Mesodermal cell (in vitro differentiated cells): Measurements from ENCODE around the gene NEO1.

Experiments
- H3K27ac ChIP-seq: 2 replicates; pipeline ENCODE4 v1.7.0; 2013; ENCODE audit warnings: mild to moderate bottlenecking, low read depth, low read length, moderate library complexity; ENCODE audit not compliant: severe bottlenecking
- H3K36me3 ChIP-seq: 2 replicates; pipeline ENCODE4 v1.7.1; 2013; ENCODE audit warnings: mild to moderate bottlenecking, low read length, moderate library complexity; ENCODE audit not compliant: control insufficient read depth, insufficient read depth
- H3K4me1 ChIP-seq: one replicate; pipeline ENCODE4 v1.7.1; 2013; ENCODE audit warnings: mild to moderate bottlenecking, low read length; ENCODE audit not compliant: insufficient read depth, control insufficient read depth, poor library complexity, severe bottlenecking
- H3K4me3 ChIP-seq: 2 replicates; pipeline ENCODE4 v1.7.0; 2013; ENCODE audit warnings: low read length, control low read depth, mild to moderate bottlenecking; ENCODE audit not compliant: insufficient read depth, poor library complexity, severe bottlenecking; ENCODE audit errors: extremely low read depth
- H3K9me3 ChIP-seq: 2 replicates; pipeline ENCODE4 v1.7.1; 2013; ENCODE audit warnings: mild to moderate bottlenecking, low read length, moderate library complexity; ENCODE audit not compliant: control insufficient read depth
- whole genome bisulfite sequencing, 2 experiments: methylation state at CpG; one replicate each; pipeline ENCODE4 v1.1.5; 2013; ENCODE audit warnings: missing lambda C conversion rate in 2 of 2; ENCODE audit not compliant: insufficient coverage in 2 of 2; 5-methylcytosine and 5-hydroxymethylcytosine counted together

Gene NEO1

DNA sequence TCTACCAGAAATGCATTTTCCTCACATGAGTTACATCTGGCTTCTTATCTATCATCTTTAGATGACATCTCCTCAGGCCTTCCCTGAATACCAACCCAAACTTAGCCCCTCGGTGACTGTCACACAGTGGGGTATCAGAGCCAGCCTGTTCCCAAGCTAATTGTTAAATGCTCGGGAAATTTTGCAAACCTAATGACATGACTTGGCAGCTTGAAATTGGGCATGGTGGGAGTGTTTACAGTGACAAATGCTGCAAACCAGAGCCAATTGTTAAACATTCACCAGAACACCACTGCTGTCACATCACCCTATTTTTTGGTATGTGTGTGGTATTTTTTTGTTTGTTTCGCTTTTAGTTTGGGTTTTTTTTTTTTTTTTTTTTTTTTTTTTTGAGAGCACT is 185.6 kb downstream of the NEO1 start:
- Histone ChIP-seq H3K36me3 (peaks cover 3% of the 10 kb centered on the region), H3K27ac (peak overlapping the region; percentile 12), H3K9me3 (no peaks in the 10 kb centered on the region), H3K4me3 (no peak overlapping the region), H3K4me1 (peaks cover 18% of the 10 kb centered on the region)
- 8 to 60% methylated on average over 1 to 2 of the region's 3 CpGs for WGBS, 2 experiments

DNA sequence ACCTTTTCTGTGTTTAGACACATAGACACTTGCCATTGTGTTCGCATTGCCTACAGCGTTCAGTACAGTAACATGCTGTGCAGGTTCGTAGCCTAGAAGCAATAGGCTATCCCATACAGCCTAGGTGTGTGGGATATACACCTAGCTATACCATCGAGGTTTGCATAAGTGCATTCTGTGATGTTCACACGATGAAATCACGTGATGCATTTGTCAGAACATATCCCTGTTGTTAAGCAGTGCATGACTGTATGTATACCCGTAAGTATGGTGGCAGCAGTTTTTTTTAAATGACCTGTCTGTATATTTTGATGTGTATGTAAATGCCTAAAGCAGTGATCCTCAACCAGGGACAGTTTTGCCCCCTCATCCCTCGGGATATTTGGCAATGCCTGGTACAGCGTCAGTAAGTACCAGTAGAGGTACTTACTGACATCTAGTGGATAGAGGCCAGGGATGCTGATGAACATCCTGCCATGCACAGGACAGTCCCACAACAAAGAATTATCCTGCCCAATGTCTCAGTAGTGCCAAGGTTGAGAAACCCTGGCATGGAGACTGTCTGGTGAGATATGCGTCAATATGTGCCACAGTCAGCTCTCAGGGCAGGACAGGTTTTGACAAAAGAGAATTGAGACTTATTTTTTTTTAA is 187.4 kb downstream of the NEO1 start:
- Histone ChIP-seq H3K4me3 (no peak overlapping the region), H3K4me1 (peaks cover under 1% of the 10 kb centered on the region), H3K36me3 (peaks cover 9% of the 10 kb centered on the region), H3K9me3 (no peaks in the 10 kb centered on the region), H3K27ac (no peak overlapping the region)
- WGBS, 2 experiments, result 88 to 93% methylated on average over 9 of the region's 10 CpGs

DNA sequence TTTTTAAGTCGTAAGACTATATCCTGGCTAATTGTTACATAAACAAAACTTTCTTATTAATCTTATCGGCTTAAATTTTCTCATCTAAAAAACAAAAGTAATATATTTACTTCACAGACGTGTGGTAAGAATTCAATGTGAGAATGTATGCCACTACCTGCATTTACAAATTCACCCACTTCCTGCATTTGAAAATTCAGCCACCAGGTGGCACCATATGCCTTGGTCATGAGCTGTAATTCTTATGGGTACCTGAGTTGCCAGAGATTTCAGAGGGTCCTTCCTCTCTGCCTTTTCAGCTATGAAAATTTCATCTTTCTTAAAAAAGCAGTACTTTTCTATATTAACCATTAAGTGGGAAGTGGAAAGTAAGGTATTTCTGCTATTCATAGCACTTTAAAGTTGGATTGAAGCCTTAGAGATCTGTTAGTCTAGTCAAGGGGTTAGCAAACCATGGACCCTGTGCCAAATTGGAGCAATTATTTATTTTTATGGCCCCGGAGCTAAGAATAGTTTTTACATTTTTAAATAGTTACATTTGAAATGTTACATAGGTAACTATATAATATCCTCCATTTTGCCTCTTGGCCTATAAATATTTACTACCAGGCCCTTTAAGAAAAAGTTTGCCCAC is 188.7 kb downstream of the NEO1 start:
- Histone ChIP-seq H3K27ac (no peak overlapping the region), H3K36me3 (peaks cover 13% of the 10 kb centered on the region), H3K9me3 (no peaks in the 10 kb centered on the region), H3K4me3 (no peak overlapping the region), H3K4me1 (no peaks in the 10 kb centered on the region)
- no CpG with 5 or more reads among the region's 4 CpGs for WGBS, 2 experiments

DNA sequence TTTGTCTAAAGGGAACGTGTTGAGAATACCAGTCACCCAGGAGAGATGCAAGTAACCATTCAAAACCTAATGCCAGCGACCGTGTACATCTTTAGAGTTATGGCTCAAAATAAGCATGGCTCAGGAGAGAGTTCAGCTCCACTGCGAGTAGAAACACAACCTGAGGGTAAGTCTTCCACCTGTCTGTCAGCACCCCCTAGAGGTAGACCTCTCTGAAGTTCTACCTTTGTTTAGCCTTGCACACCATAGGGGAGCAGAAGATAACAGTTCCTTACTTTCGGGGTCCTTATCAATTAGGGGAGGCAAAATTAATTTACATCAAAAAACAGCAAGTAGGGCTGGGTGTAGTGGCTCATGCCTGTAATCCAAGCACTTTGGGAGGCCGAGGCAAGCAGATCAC is 192.1 kb downstream of the NEO1 start:
- Histone ChIP-seq H3K27ac (no peak overlapping the region), H3K36me3 (peaks cover 37% of the 10 kb centered on the region), H3K4me1 (no peaks in the 10 kb centered on the region), H3K4me3 (no peak overlapping the region), H3K9me3 (no peaks in the 10 kb centered on the region)
- 95 to 100% methylated on average over 3 to 5 of the region's 6 CpGs for whole genome bisulfite sequencing, 2 experiments

DNA sequence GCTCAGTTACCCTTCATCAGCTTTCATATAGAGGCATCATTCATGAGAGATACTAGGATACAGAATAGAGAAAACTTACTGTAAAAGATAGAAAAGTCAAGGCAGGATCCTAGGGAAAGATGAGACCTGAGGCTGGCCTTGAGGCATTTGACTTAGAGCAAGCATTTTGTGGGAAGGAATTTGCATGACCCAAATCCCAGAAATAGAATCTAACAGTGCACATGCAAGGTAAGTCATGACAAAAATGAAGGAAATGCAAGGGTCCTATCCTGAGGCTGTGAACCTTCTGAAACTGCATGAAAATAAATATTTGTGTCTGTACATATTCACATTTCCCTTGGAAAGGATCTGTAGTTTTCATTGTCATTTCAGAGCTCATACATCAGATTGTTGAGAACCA is 194.2 kb downstream of the NEO1 start:
- Histone ChIP-seq H3K36me3 (peaks cover 45% of the 10 kb centered on the region), H3K27ac (no peak overlapping the region), H3K4me1 (no peaks in the 10 kb centered on the region), H3K4me3 (no peak overlapping the region), H3K9me3 (no peaks in the 10 kb centered on the region)

DNA sequence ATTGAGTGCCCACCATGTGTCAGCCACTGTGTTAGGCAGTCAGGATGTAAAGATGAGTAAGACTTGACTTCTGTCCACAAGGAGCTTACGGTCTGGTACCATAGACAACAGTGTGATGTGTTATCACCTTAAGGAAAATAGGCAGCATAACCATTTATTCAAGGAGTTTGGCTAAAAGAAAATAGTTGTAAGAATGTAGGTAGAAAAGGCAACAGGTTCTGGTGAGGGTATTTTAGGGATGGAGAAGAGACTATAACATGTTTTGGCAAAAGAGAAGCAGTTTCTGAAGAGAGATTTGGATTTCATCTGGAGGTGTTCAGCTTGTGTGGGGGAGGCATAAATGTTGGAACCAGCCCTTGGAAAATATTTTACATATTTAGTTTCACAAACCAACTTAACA is 194.6 kb downstream of the NEO1 start:
- H3K27ac ChIP-seq, result no peak overlapping the region
- no peaks in the 10 kb centered on the region for H3K4me1 ChIP-seq
- no peaks in the 10 kb centered on the region for H3K9me3 ChIP-seq
- WGBS, 2 experiments, result 80% methylated on average over 1 of the region's 1 CpG; no CpG with 5 or more reads in 1 of the 2 experiments
- H3K36me3 ChIP-seq, result peaks cover 47% of the 10 kb centered on the region
- no peak overlapping the region for H3K4me3 ChIP-seq

DNA sequence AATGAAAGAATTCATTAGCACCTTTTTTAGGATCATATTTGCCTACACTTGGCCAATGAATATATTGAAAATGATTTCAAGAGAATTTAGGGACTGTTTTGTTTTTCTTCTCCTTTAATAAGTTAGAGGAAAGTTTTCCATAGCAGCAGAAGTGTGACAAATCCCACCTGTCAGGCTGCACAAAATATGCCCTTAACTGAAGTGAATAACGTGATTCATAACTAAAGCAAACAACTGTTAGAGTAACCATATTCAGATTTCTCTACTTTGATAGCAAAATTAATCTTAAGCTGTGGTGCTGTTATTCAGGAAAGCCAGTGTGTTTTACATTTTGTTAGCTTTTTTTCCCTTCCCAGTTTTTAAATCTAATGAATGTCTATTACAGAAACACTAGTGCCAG is 195.1 kb downstream of the NEO1 start:
- Histone ChIP-seq H3K9me3 (no peaks in the 10 kb centered on the region), H3K36me3 (peaks cover 47% of the 10 kb centered on the region), H3K4me1 (no peaks in the 10 kb centered on the region), H3K4me3 (no peak overlapping the region), H3K27ac (no peak overlapping the region)
- WGBS, 2 experiments, result no CpG with 5 or more reads among the region's 1 CpG

DNA sequence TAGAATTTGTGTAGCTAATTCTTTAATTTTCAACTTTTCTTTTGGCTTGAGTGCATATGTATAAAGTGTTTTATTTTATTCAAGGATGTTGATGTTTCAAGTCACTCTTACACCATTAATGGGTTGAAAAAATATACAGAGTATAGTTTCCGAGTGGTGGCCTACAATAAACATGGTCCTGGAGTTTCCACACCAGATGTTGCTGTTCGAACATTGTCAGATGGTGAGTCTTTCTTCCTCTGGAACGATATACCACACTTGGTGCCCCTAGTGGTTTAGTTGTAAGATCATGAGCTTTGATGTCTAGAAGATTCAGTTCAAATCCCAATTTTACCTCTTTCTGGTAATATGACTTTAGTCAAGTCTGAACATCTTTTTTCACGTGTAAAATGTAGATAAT is 197.2 kb downstream of the NEO1 start:
- H3K4me1 ChIP-seq, result no peaks in the 10 kb centered on the region
- H3K36me3 ChIP-seq, result peaks cover 52% of the 10 kb centered on the region
- H3K4me3 ChIP-seq, result no peak overlapping the region
- no peak overlapping the region for H3K27ac ChIP-seq
- 100% methylated on average over 1 to 3 of the region's 4 CpGs for WGBS, 2 experiments
- no peaks in the 10 kb centered on the region for H3K9me3 ChIP-seq

DNA sequence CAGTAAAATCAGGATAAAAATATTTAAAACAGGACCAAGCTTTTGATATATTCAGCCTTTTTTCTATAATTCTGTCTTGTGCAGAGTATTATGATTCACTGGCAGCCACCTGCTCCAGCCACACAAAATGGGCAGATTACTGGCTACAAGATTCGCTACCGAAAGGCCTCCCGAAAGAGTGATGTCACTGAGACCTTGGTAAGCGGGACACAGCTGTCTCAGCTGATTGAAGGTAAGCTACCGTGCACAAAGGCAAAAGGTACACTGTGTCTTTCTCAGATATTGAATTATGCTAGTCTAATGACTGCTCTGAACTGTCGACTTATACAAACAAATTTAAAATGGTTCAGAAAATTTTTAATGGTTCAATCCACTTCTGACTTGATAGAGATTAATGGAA is 202.3 kb downstream of the NEO1 start:
- H3K36me3 ChIP-seq, result peaks cover 53% of the 10 kb centered on the region
- no peak overlapping the region for H3K27ac ChIP-seq
- 96 to 100% methylated on average over 3 to 6 of the region's 6 CpGs for WGBS, 2 experiments
- H3K9me3 ChIP-seq, result no peaks in the 10 kb centered on the region
- H3K4me3 ChIP-seq, result no peak overlapping the region
- H3K4me1 ChIP-seq, result no peaks in the 10 kb centered on the region

DNA sequence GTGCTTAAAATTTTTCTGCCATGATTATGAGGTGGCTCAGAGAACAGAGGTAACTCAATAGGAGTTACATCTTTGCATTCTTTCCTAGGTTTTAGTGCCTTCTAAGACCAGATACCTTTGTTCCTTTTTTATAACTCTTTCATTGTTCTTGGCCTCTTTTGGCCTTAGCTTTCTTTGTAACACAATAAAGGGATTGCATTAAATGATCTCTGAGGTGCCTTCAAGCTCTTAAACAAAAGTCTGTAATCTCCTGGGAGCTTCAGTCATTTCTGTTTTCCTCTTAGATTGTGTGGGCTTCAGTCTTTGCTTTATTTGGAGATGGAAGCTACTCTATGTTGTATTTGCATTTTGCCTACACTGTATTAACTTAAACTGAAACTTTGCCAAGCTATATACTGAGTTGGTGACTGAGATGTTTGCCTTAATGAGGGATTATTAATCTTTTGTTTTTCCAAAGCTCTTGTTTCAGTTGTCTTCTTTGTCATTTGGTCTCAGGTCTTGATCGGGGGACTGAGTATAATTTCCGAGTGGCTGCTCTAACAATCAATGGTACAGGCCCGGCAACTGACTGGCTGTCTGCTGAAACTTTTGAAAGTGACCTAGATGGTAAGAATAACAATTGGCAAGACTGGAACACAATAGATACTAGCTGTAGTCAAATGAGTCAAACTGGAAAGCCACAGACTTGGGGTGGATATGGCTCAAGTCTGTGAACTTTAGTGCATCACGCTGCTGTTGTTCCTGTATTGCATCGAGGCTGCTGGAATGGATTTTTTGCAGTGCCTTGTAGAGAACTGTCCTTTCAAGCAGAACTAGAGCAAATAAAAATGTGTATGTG is 206.2 kb downstream of the NEO1 start:
- peaks cover 67% of the 10 kb centered on the region for H3K36me3 ChIP-seq

DNA sequence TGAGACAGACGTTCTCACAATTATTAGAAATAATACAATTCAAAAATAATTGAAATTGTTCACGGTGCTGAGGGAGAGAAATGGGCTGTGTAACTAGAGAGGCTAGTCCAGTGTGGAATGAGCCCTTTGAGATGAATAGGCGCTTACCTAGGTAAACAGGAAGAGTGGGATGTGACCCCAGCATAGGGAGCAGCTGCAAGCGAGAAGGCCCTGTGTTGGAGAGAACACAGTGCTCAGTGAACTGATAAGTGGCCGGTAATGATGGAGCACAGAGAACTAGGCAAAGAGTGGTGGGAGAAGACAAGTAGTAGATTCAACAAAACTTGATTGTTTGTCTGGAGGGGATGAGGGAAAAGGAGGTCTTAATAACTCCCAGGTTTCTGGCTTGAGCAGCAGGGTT is 212.6 kb downstream of the NEO1 start:
- H3K36me3 ChIP-seq, result peaks cover 43% of the 10 kb centered on the region
- 92 to 93% methylated on average over 3 to 4 of the region's 5 CpGs for WGBS, 2 experiments
- H3K4me1 ChIP-seq, result no peaks in the 10 kb centered on the region
- H3K4me3 ChIP-seq, result no peak overlapping the region
- H3K27ac ChIP-seq, result no peak overlapping the region
- no peaks in the 10 kb centered on the region for H3K9me3 ChIP-seq

More for the DNA sequence above, 206.2 kb downstream of the NEO1 start:
- H3K9me3 ChIP-seq, result no peaks in the 10 kb centered on the region
- H3K4me1 ChIP-seq, result no peaks in the 10 kb centered on the region
- H3K27ac ChIP-seq, result no peak overlapping the region
- 92 to 94% methylated on average over 5 of the region's 5 CpGs for WGBS, 2 experiments
- H3K4me3 ChIP-seq, result no peak overlapping the region
